Fibroblast of lung (primary cell): Measurements from ENCODE around the gene PLEKHA7.

Experiments
- EZH2 ChIP-seq: IDR thresholded peaks from 2 replicates; pipeline ENCODE4 v1.5.1; 2012; ENCODE audit warnings: low read length, control low read depth, mild to moderate bottlenecking; ENCODE audit errors: missing control alignments
- TF ChIP-seq, protein P1 (sequence below), 2 donors: IDR thresholded peaks in 1 of 2; conservative IDR thresholded peaks in 1 of 2; 1 replicate in 1 of 2; 2 replicates in 1 of 2; pipeline ENCODE4 v1.5.1; 2011 to 2012; ENCODE audit warnings: low read length in 2 of 2, control low read depth in 1 of 2, inconsistent platforms in 1 of 2, low read depth in 1 of 2, mild to moderate bottlenecking in 1 of 2

- TF ChIP-seq EZH2: no peak
- TF ChIP-seq, protein P1, sequence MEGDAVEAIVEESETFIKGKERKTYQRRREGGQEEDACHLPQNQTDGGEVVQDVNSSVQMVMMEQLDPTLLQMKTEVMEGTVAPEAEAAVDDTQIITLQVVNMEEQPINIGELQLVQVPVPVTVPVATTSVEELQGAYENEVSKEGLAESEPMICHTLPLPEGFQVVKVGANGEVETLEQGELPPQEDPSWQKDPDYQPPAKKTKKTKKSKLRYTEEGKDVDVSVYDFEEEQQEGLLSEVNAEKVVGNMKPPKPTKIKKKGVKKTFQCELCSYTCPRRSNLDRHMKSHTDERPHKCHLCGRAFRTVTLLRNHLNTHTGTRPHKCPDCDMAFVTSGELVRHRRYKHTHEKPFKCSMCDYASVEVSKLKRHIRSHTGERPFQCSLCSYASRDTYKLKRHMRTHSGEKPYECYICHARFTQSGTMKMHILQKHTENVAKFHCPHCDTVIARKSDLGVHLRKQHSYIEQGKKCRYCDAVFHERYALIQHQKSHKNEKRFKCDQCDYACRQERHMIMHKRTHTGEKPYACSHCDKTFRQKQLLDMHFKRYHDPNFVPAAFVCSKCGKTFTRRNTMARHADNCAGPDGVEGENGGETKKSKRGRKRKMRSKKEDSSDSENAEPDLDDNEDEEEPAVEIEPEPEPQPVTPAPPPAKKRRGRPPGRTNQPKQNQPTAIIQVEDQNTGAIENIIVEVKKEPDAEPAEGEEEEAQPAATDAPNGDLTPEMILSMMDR (conservative IDR thresholded peaks at IDR 0.05 in 1 of 2, IDR thresholded peaks at IDR 0.05 in 1 of 2; ENCODE audit: low read depth in 1 of 2, low read length in 2 of 2): no peak
Measured at GRCh38 chr11:16791191-16791961, 222.8 kb downstream of the PLEKHA7 start.
